ENCODE data around the gene GRAMD2B.

DNA sequence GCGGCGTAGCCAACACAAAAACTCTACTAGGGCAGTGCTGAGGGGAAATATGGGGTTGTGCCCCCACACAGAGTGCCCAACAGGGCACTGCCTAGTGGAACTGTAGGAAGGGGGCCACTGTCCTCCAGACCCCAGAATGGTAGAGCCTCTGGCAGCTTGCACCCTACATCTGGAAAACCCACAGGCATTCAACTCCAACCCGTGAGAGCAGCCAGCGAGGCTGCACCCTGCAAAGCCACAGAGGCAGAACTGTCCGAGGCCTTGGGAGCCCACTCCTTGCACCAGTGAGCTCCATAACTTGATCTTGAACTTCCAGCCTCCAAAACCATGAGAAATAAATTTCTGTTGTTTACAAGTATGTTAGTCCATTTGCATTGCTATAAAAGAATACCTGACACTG lies 27.7 kb downstream of the GRAMD2B start:
- TF ChIP-seq EZH2 (IDR thresholded peaks at IDR 0.05) (no peak), EZH2phosphoT487 (IDR thresholded peaks at IDR 0.05; ENCODE audit: borderline replicate concordance) (no peak), CTCF (IDR thresholded peaks at IDR 0.05 in 2 of 3, conservative IDR thresholded peaks at IDR 0.05 in 1 of 3; ENCODE audit: borderline replicate concordance in 1 of 3, insufficient read depth in 1 of 3, low read depth in 2 of 3, low read length in 2 of 3) (no peak)
- TF ChIP-seq, protein P1, sequence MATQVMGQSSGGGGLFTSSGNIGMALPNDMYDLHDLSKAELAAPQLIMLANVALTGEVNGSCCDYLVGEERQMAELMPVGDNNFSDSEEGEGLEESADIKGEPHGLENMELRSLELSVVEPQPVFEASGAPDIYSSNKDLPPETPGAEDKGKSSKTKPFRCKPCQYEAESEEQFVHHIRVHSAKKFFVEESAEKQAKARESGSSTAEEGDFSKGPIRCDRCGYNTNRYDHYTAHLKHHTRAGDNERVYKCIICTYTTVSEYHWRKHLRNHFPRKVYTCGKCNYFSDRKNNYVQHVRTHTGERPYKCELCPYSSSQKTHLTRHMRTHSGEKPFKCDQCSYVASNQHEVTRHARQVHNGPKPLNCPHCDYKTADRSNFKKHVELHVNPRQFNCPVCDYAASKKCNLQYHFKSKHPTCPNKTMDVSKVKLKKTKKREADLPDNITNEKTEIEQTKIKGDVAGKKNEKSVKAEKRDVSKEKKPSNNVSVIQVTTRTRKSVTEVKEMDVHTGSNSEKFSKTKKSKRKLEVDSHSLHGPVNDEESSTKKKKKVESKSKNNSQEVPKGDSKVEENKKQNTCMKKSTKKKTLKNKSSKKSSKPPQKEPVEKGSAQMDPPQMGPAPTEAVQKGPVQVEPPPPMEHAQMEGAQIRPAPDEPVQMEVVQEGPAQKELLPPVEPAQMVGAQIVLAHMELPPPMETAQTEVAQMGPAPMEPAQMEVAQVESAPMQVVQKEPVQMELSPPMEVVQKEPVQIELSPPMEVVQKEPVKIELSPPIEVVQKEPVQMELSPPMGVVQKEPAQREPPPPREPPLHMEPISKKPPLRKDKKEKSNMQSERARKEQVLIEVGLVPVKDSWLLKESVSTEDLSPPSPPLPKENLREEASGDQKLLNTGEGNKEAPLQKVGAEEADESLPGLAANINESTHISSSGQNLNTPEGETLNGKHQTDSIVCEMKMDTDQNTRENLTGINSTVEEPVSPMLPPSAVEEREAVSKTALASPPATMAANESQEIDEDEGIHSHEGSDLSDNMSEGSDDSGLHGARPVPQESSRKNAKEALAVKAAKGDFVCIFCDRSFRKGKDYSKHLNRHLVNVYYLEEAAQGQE (IDR thresholded peaks at IDR 0.05; ENCODE audit: low read depth) = no peak
